Keratinocyte (primary cell): ENCODE measurements around the gene FAM78B. TPM values are rescaled to one million over a fixed set of nuclear protein-coding genes. Genes with fewer than 3 reads are reported as not detected.

ENCODE experiments used
- DNase-seq: peaks from one replicate; pipeline ENCODE4 v3.0.0-alpha.2; 2011; ENCODE audit warnings: low read depth, missing footprints, low spot score
- FAIRE-seq: peaks from 2 replicates; lab custom pipeline; 2011; peaks lifted over from hg19 to GRCh38; lab: Jason Lieb, UNC
- H2AFZ ChIP-seq: 2 replicates; pipeline ENCODE4 v1.6.0; 2012; ENCODE audit warnings: low read length, control low read depth, inconsistent platforms; ENCODE audit not compliant: control insufficient read depth
- H3K27ac ChIP-seq: 2 replicates; pipeline ENCODE4 v1.5.1; 2011; ENCODE audit warnings: low read length; ENCODE audit not compliant: control insufficient read depth, insufficient read depth
- H3K27me3 ChIP-seq: 3 replicates; pipeline ENCODE4 v1.6.0; 2011; ENCODE audit warnings: low read length; ENCODE audit not compliant: control insufficient read depth, insufficient read depth; ENCODE audit errors: extremely low read depth
- H3K36me3 ChIP-seq, 2 experiments: 2 replicates in 1 of 2; 3 replicates in 1 of 2; pipeline ENCODE4 v1.5.1; 2011; ENCODE audit warnings: low read length in 2 of 2, mild to moderate bottlenecking in 1 of 2; ENCODE audit not compliant: control insufficient read depth in 2 of 2, insufficient read depth in 2 of 2; ENCODE audit errors: extremely low read depth in 1 of 2
- H3K4me1 ChIP-seq: 3 replicates; pipeline ENCODE4 v1.5.1; 2011; ENCODE audit warnings: low read length; ENCODE audit not compliant: control insufficient read depth, insufficient read depth; ENCODE audit errors: extremely low read depth
- H3K4me2 ChIP-seq: 3 replicates; pipeline ENCODE4 v1.6.0; 2011; ENCODE audit warnings: low read depth, low read length; ENCODE audit not compliant: control insufficient read depth, insufficient read depth; ENCODE audit errors: extremely low read depth
- H3K4me3 ChIP-seq, 3 experiments: fragments of 200-600 bp in 1 of 3; sonication (generic) in 1 of 3; 2 replicates in 2 of 3; 3 replicates in 1 of 3; pipeline ENCODE4 v1.5.1; 2011 to 2016; ENCODE audit warnings: low read length in 3 of 3, mild to moderate bottlenecking in 3 of 3, control low read depth in 2 of 3, inconsistent platforms in 1 of 3, low read depth in 1 of 3, mixed read lengths in 1 of 3, mixed run types in 1 of 3, moderate library complexity in 1 of 3; ENCODE audit not compliant: control insufficient read depth in 2 of 3, insufficient read depth in 2 of 3; ENCODE audit errors: extremely low read depth in 1 of 3
- H3K79me2 ChIP-seq: 2 replicates; pipeline ENCODE4 v1.6.0; 2012; ENCODE audit warnings: low read length; ENCODE audit not compliant: control insufficient read depth, insufficient read depth
- H3K9ac ChIP-seq: 3 replicates; pipeline ENCODE4 v1.6.0; 2011; ENCODE audit warnings: low read length; ENCODE audit not compliant: control insufficient read depth, insufficient read depth; ENCODE audit errors: extremely low read depth
- H3K9me1 ChIP-seq: 3 replicates; pipeline ENCODE4 v1.6.0; 2011; ENCODE audit warnings: low read length; ENCODE audit not compliant: control insufficient read depth, insufficient read depth; ENCODE audit errors: extremely low read depth
- H3K9me3 ChIP-seq: 2 replicates; pipeline ENCODE4 v1.5.1; 2012; ENCODE audit warnings: low read depth, low read length; ENCODE audit not compliant: control insufficient read depth
- H4K20me1 ChIP-seq: 3 replicates; pipeline ENCODE4 v1.6.0; 2011; ENCODE audit warnings: low read length; ENCODE audit not compliant: control insufficient read depth, insufficient read depth; ENCODE audit errors: extremely low read depth
- EZH2 ChIP-seq: IDR thresholded peaks from one replicate; pipeline ENCODE4 v1.6.1; 2012; ENCODE audit warnings: inconsistent platforms, mild to moderate bottlenecking, low read length, moderate library complexity
- dilution Hi-C: fragments of 300-500 bp; cut with MboI; formaldehyde crosslinking; loops from one replicate; pipeline ENCODE4 v1.7.0; 2020; ENCODE audit warnings: low sequenced_read_pairs; ENCODE audit not compliant: extremely low pct_ligation_motif_present
- polyA plus RNA-seq, 5 experiments: library from polyadenylated mRNA; depleted of rRNA in 3 of 5; stranded (reverse) in 3 of 5; stranded (forward) in 1 of 5; unstranded in 1 of 5; fragments of >200 nt; gene quantifications; 1 replicate in 1 of 5; 2 replicates in 3 of 5; 3 replicates in 1 of 5; pipeline versions ENCODE4 v1.2.1 to v1.2.3, GENCODE V29; 2011 to 2012; ENCODE audit warnings: missing spikeins in 2 of 5, low read depth in 1 of 5, low replicate concordance in 1 of 5
- TF ChIP-seq, protein P1 (sequence below), 3 experiments: IDR thresholded peaks in 1 of 3; conservative IDR thresholded peaks in 1 of 3; optimal IDR thresholded peaks in 1 of 3; 2 replicates in 2 of 3; 3 replicates in 1 of 3; pipeline versions ENCODE3 to v1.5.1; 2011; ENCODE audit warnings: low read length in 3 of 3, mild to moderate bottlenecking in 3 of 3, moderate library complexity in 2 of 3, control low read depth in 1 of 3, inconsistent platforms in 1 of 3; ENCODE audit not compliant: insufficient read depth in 2 of 3; ENCODE audit errors: extremely low read depth in 1 of 3

FAM78B gene
- polyA plus RNA-seq, 1 donor (not counting 4 experiments of a cell fraction or from before 2014, with no cell fraction given) = 0.07 TPM

DNA sequence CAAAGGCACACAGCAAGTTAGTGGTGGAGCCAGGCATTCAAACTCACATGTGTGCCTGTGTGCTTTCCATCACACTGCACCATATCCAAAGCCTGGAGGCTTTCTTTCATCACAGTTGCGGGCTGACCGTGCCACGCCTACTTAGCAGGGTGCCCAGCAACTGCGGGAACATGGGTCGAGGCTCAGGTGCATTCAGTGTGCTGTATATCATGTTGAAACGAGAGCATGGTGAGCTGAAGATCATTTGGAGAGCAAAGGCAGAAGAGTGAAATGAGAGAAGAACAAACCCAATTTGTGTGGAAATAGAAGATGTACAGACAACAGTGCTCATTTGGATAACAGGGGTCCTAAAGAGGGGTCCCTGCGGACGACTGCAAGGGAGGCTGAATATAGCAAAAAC lies 46.5 kb downstream of the FAM78B start:
- H2AFZ ChIP-seq = no peak overlapping the region
- H3K9me3 ChIP-seq = no peaks in the 10 kb centered on the region
- no peak for FAIRE-seq
- no peak overlapping the region for H3K4me3 ChIP-seq
- no peak for TF ChIP-seq EZH2
- TF ChIP-seq, protein P1, sequence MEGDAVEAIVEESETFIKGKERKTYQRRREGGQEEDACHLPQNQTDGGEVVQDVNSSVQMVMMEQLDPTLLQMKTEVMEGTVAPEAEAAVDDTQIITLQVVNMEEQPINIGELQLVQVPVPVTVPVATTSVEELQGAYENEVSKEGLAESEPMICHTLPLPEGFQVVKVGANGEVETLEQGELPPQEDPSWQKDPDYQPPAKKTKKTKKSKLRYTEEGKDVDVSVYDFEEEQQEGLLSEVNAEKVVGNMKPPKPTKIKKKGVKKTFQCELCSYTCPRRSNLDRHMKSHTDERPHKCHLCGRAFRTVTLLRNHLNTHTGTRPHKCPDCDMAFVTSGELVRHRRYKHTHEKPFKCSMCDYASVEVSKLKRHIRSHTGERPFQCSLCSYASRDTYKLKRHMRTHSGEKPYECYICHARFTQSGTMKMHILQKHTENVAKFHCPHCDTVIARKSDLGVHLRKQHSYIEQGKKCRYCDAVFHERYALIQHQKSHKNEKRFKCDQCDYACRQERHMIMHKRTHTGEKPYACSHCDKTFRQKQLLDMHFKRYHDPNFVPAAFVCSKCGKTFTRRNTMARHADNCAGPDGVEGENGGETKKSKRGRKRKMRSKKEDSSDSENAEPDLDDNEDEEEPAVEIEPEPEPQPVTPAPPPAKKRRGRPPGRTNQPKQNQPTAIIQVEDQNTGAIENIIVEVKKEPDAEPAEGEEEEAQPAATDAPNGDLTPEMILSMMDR (optimal IDR thresholded peaks at IDR 0.05 in 1 of 3, IDR thresholded peaks at IDR 0.05 in 1 of 3, conservative IDR thresholded peaks at IDR 0.05 in 1 of 3; ENCODE audit: extremely low read depth in 1 of 3, insufficient read depth in 2 of 3, low read length in 3 of 3) = no peak
- no peak overlapping the region for H3K27ac ChIP-seq
- H3K36me3 ChIP-seq = no peaks in the 10 kb centered on the region
- no peak overlapping the region for H3K9ac ChIP-seq
- no peak overlapping the region for H3K4me2 ChIP-seq
- no peaks in the 10 kb centered on the region for H3K79me2 ChIP-seq
- no peak for DNase-seq
- H3K27me3 ChIP-seq = no peaks in the 10 kb centered on the region
- no peaks in the 10 kb centered on the region for H3K9me1 ChIP-seq
- dilution Hi-C loops = no loop called here
- no peaks in the 10 kb centered on the region for H3K4me1 ChIP-seq
- H4K20me1 ChIP-seq = no peaks in the 10 kb centered on the region

DNA sequence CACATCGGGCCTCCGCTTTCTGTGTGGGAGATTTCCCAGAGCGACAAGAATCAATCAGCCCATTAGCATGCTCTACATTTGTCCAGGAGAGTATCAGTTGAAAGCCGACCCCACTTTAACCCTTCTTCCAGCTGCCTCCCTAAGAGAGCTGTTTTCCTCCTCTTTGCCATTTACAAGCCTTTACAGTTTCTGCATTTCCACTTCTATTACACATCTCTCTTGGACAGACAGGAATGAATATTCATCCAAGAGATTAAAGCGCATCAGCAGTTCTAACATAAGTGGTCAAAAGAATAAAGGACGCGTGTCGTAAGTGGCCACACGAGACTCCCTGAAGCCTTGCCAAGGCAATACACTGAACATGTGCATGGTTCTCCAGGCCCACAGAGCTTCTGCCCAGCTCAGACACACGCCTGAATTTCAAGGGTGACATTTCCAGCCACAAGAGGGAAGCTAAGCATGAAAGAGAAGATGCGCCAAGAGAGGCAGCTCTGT lies 47.3 kb downstream of the FAM78B start:
- Histone ChIP-seq H3K9me3 (no peaks in the 10 kb centered on the region), H3K27ac (no peak overlapping the region), H3K9me1 (no peaks in the 10 kb centered on the region), H2AFZ (no peak overlapping the region), H4K20me1 (no peaks in the 10 kb centered on the region), H3K4me3 (no peak overlapping the region), H3K4me2 (no peak overlapping the region), H3K4me1 (no peaks in the 10 kb centered on the region), H3K36me3 (no peaks in the 10 kb centered on the region), H3K79me2 (no peaks in the 10 kb centered on the region), H3K27me3 (no peaks in the 10 kb centered on the region), H3K9ac (no peak overlapping the region)
- DNase-seq = no peak
- dilution Hi-C loops = no loop called here
- no peak for TF ChIP-seq EZH2
- TF ChIP-seq, protein P1 (optimal IDR thresholded peaks at IDR 0.05 in 1 of 3, IDR thresholded peaks at IDR 0.05 in 1 of 3, conservative IDR thresholded peaks at IDR 0.05 in 1 of 3; ENCODE audit: extremely low read depth in 1 of 3, insufficient read depth in 2 of 3, low read length in 3 of 3) = no peak
- FAIRE-seq = no peak
